Effector memory CD4-positive, alpha-beta T cell (primary cell): Measurements from ENCODE around the gene SNX2.

Source experiments
- DNase-seq, 3 donors: peaks; one replicate each; pipeline ENCODE4 v3.0.0-alpha.2; 2020
- H3K27ac ChIP-seq: 2 replicates; pipeline ENCODE4 v1.7.0; 2013; ENCODE audit warnings: mild to moderate bottlenecking, low read length, moderate library complexity; ENCODE audit not compliant: insufficient read depth, poor library complexity, severe bottlenecking
- H3K27me3 ChIP-seq: replicated peaks from 2 replicates; pipeline ENCODE4 v1.7.0; 2013; ENCODE audit warnings: mild to moderate bottlenecking, low read length; ENCODE audit not compliant: insufficient read depth, control insufficient read depth, poor library complexity, severe bottlenecking
- H3K36me3 ChIP-seq: 2 replicates; pipeline ENCODE4 v1.7.0; 2013; ENCODE audit warnings: mild to moderate bottlenecking, low read length, moderate library complexity; ENCODE audit not compliant: control insufficient read depth, insufficient read depth
- H3K4me1 ChIP-seq: 2 replicates; pipeline ENCODE4 v1.7.0; 2013; ENCODE audit warnings: low read length, mild to moderate bottlenecking; ENCODE audit not compliant: control insufficient read depth, insufficient read depth, poor library complexity, severe bottlenecking
- H3K4me3 ChIP-seq: 2 replicates; pipeline ENCODE4 v1.7.0; 2013; ENCODE audit warnings: low read length, low read depth, mild to moderate bottlenecking; ENCODE audit not compliant: insufficient read depth, poor library complexity, severe bottlenecking
- H3K9me3 ChIP-seq: 2 replicates; pipeline ENCODE4 v1.7.0; 2013; ENCODE audit warnings: mild to moderate bottlenecking, low read length, moderate library complexity; ENCODE audit not compliant: control insufficient read depth

The SNX2 gene

GRCh38 chr5:122879076-122879475 is 104.2 kb downstream of the SNX2 start:
- no peaks in the 10 kb centered on the region for H3K9me3 ChIP-seq
- H3K4me3 ChIP-seq, result no peak overlapping the region
- no peaks in the 10 kb centered on the region for H3K4me1 ChIP-seq
- no peaks in the 10 kb centered on the region for H3K27me3 ChIP-seq
- no peak for DNase-seq
- H3K27ac ChIP-seq, result no peak overlapping the region
- H3K36me3 ChIP-seq, result no peaks in the 10 kb centered on the region
